Omental fat pad (tissue), 4 donors: Measurements from ENCODE around the gene DNAH6. TPM values are rescaled to one million over a fixed set of nuclear protein-coding genes. Genes with fewer than 3 reads are reported as not detected.
"Not testable (repeated sequence)": the region's sequence is repeated elsewhere in the genome, so short reads cannot be mapped to it uniquely, and the experiment has no call there.

Experiments
- ATAC-seq: fragments of 150-250 bp; one replicate; pipeline ENCODE4 v1.9.1; 2016; ENCODE audit warnings: mild to moderate bottlenecking, moderate library complexity; ENCODE audit not compliant: low FRiP score
- DNase-seq: peaks from one replicate; pipeline ENCODE4 v3.0.0-alpha.2; 2019; ENCODE audit warnings: low spot score
- total RNA-seq, 4 donors: library from RNA; depleted of rRNA; stranded (reverse); fragments of >200 nt; gene quantifications; one replicate each; pipeline ENCODE4 v1.1.0, GENCODE V29; 2016
- TF ChIP-seq, protein P1 (sequence below), 3 donors: fragments of 450-650 bp; IDR thresholded peaks; one replicate each; pipeline ENCODE4 v1.5.1; 2016 to 2017; ENCODE audit warnings: antibody characterized with exemption in 3 of 3, mild to moderate bottlenecking in 3 of 3, moderate library complexity in 2 of 3

DNAH6 gene
- total RNA-seq, 4 donors from 2014 or later = 0.16 to 1.6 (median 1.2) TPM

DNA sequence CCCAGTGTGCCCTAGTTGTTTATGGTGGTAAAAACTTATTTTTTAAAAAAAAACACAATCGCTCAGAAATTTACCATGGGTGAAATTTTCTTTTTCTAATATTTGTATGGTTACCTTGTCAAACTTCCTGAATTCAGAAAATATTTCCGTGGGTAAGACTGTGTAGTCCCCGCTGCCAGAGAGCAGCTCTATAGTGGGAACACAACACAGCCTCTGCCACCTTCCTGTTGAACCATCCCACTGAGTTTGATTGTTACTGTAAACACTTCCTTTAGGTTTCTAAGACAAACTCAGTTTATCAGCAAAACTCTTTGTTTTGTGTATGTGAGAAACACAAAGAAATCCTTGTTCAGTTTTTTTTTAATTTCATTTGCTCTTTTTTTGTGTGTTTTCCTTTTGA is 17.9 kb downstream of the DNAH6 start:
- ATAC-seq (no peak), DNase-seq (no peak)
- TF ChIP-seq, protein P1, sequence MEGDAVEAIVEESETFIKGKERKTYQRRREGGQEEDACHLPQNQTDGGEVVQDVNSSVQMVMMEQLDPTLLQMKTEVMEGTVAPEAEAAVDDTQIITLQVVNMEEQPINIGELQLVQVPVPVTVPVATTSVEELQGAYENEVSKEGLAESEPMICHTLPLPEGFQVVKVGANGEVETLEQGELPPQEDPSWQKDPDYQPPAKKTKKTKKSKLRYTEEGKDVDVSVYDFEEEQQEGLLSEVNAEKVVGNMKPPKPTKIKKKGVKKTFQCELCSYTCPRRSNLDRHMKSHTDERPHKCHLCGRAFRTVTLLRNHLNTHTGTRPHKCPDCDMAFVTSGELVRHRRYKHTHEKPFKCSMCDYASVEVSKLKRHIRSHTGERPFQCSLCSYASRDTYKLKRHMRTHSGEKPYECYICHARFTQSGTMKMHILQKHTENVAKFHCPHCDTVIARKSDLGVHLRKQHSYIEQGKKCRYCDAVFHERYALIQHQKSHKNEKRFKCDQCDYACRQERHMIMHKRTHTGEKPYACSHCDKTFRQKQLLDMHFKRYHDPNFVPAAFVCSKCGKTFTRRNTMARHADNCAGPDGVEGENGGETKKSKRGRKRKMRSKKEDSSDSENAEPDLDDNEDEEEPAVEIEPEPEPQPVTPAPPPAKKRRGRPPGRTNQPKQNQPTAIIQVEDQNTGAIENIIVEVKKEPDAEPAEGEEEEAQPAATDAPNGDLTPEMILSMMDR (IDR thresholded peaks at IDR 0.05) = no peak

DNA sequence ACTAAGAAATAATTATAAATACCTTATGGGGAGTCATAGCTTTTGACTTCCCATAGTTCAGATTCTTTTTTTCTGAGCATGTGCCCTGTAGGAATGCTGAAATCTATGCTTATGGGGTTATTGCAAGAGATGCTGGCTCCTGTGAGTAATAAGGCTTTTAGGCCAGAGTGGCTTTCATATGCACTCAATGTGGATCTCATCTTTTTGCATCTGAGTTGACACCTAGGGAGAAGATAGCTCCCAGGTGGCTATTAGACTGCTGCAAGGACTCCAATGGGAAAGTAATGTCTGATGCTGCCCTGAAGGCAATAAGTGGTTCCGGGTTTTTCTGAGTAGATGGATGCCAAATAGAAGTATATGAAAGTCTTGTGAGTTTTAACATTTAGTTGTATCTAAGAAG is 21.0 kb downstream of the DNAH6 start:
- DNase-seq (no peak), ATAC-seq (no peak)
- TF ChIP-seq, protein P1 (IDR thresholded peaks at IDR 0.05) = no peak

DNA sequence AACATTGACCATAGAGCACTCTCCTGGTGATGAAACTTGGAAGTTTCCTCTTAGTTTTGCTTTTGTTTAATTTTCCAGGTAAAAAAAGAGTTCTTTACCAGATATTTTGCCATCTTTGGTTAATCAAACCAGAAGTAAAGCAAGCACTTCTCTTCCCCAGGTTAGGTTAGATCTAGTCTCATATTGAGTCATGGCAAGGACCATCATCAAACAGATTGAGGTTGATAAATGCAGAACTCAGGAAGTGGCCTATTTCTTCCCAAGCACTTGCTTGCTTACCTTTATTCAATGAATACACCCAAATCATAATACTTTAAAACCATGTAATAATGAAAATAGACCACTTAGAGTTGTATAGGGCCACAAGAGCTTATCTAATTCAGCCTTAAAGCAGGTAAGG is 23.4 kb downstream of the DNAH6 start:
- ATAC-seq = no peak
- DNase-seq = no peak
- TF ChIP-seq, protein P1 (IDR thresholded peaks at IDR 0.05) = no peak

DNA sequence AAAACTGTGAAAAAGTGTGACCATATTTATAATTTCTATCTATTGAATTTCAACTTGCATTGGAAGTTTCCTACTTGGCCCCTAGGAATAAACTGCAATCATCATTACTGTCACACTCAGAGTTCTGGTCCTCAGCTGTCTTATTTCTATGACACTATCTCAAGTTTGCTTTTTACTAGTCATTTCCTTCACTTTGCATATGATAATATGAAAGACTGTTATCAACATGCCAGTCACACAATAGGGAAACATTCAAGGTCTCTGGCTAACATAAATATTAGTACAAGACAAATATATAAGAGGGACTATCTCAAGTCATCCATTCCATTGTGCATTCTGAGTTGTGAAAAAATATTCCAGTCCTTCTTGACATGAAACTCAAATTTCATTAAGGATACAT is 28.7 kb downstream of the DNAH6 start:
- DNase-seq (no peak), ATAC-seq (no peak)
- TF ChIP-seq, protein P1 (IDR thresholded peaks at IDR 0.05) = no peak

DNA sequence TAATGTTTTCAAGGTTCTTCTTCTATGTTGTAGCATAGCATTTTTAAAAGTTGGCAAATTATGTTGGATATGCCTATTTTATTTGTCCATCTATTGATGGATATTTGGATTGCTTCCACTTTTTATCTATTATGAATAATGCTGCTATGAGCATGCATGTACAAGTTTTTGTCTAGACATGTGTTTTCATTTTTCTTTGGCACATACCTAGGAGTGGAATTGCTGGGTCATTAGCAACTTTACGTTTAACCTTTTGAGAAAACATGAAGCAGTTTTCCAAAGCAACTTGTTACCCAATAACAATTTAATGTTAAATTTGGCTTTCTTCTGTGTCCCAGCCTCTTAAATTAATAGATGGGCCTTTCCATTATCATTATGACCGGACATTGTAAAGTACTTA is 30.3 kb downstream of the DNAH6 start:
- DNase-seq = no peak
- TF ChIP-seq, protein P1 (IDR thresholded peaks at IDR 0.05) = no peak
- ATAC-seq = no peak

DNA sequence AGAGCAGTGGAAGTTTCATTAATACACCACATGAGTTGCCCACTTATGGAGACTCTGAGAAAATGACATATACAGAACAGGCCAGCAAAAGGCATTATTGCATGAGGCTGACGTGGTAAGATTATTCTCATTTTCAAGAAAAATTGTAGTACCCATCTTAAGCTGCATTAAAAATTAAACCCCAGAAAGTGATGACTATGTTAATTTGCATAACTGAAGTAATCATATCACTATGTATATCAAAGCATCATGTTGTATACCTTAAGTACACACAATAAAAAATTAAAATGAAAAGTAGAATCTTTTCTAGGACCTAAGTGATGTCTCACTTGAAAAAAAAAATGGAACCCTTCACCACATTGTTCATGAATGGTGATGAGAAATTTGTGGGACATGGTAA is 32.0 kb downstream of the DNAH6 start:
- TF ChIP-seq, protein P1 (IDR thresholded peaks at IDR 0.05) = no peak
- DNase-seq (no peak), ATAC-seq (no peak)

DNA sequence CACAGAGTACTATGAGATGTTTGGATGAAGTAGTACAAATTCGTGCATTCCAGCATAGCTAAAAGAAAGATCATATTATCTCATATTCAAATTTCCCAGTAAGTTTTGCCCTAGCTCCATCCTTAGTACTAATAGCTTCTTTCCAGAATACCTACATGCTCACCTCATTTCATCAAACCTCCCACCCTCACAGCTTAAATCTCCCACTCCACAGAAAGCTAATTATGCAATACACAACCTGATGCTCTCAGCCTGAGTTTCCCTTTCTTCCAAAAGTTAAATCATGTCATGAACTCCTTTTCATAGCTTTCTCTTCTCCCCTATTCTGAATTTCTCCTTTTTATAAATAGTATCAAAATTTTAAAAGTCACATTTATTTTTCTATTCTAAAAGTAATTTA is 34.6 kb downstream of the DNAH6 start:
- TF ChIP-seq, protein P1 (IDR thresholded peaks at IDR 0.05) = no peak
- DNase-seq (no peak), ATAC-seq (no peak)

DNA sequence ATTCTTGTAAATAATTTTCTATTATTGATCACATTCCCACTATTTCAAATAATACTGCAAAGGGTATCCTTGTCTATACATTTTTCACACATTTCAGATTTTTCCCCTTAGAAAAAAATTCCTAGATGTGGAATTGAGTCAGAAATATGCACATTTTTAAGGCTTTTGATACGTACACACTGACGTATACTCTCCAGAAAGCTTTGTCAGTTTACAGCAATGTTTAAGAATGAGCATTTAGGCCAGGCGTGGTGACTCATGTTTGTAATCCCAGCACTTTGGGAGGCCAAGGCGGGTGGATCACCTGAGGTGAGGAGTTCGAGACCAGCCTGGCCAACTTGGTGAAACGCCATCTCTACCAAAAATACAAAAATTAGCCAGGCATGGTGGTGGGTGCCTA is 35.2 kb downstream of the DNAH6 start:
- not testable (repeated sequence) for DNase-seq, ATAC-seq
